Liver (tissue), 3 donors: ENCODE data around the gene PRDM5.

ENCODE experiments used
- CTCF ChIP-seq: fragments of 150-350 bp; IDR thresholded peaks from 2 replicates; pipeline ENCODE4 v1.5.1; 2017; ENCODE audit warnings: improper control_type of control experiment, low read depth, low read length; ENCODE audit not compliant: missing input control
- FOXA1 ChIP-seq: IDR thresholded peaks from 2 replicates; pipeline ENCODE4 v1.6.1; 2016; ENCODE audit warnings: antibody characterized with exemption
- JUND ChIP-seq, 2 donors: IDR thresholded peaks; 2 replicates each; pipeline ENCODE4 v1.6.1; 2016; ENCODE audit warnings: antibody characterized with exemption in 2 of 2
- RAD21 ChIP-seq, 2 donors: IDR thresholded peaks; 2 replicates each; pipeline ENCODE4 v1.6.1; 2016; ENCODE audit warnings: antibody characterized with exemption in 2 of 2, mild to moderate bottlenecking in 2 of 2
- RXRA ChIP-seq, 2 donors: IDR thresholded peaks; 2 replicates each; pipeline ENCODE4 v1.6.1; 2017 to 2018; ENCODE audit warnings: antibody characterized with exemption in 2 of 2, mild to moderate bottlenecking in 1 of 2
- SP1 ChIP-seq: IDR thresholded peaks from 2 replicates; pipeline ENCODE4 v1.6.1; 2018; ENCODE audit warnings: antibody characterized with exemption, mild to moderate bottlenecking
- YY1 ChIP-seq: IDR thresholded peaks from 2 replicates; pipeline ENCODE4 v1.6.1; 2016; ENCODE audit warnings: antibody characterized with exemption, mild to moderate bottlenecking
- TF ChIP-seq, protein P1 (sequence below): IDR thresholded peaks from 2 replicates; pipeline ENCODE4 v1.6.1; 2016; ENCODE audit warnings: antibody characterized with exemption
- donor health status: healthy.
- donor health status: healthy.

- TF ChIP-seq JUND (IDR thresholded peaks at IDR 0.05) (no peak), FOXA1 (no peak), CTCF (no peak), RXRA (IDR thresholded peaks at IDR 0.05) (no peak), SP1 (no peak), YY1 (no peak), RAD21 (IDR thresholded peaks at IDR 0.05) (no peak)
- TF ChIP-seq, protein P1, sequence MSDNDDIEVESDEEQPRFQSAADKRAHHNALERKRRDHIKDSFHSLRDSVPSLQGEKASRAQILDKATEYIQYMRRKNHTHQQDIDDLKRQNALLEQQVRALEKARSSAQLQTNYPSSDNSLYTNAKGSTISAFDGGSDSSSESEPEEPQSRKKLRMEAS, result no peak
These were observed 87.2 kb downstream of the PRDM5 start for GRCh38 chr4:120835342-120835741.
